Stimulated activated effector memory CD8-positive, alpha-beta T cell treated with anti-CD3 and anti-CD28 coated beads, Interleukin-12 subunit alpha, Interleukin-12 subunit beta, amount 100 ng/mL, for 72 hours (primary cell): ENCODE results near the gene LMF1.
A peak's percentile ranks its signal among the peaks of the same experiment; 100 is the strongest.

Experiments
- ATAC-seq: fragments of 150-1000 bp; cut with Tn5 transposase; 2 replicates; pipeline ENCODE4 v1.10.0; 2021
- DNase-seq, 2 donors: peaks; one replicate each; pipeline ENCODE4 v3.0.0; 2021 to 2022; ENCODE audit warnings: low spot score in 2 of 2
- H3K27ac Mint-ChIP-seq: one replicate; pipeline ENCODE4 v1.8.0; 2022; ENCODE audit warnings: mild to moderate bottlenecking, mixed read lengths
- H3K36me3 Mint-ChIP-seq: one replicate; pipeline ENCODE4 v1.8.0; 2022; ENCODE audit warnings: mild to moderate bottlenecking, mixed read lengths
- H3K4me1 Mint-ChIP-seq: one replicate; pipeline ENCODE4 v1.8.0; 2022; ENCODE audit warnings: mixed read lengths
- H3K4me3 Mint-ChIP-seq: one replicate; pipeline ENCODE4 v1.8.0; 2022; ENCODE audit warnings: mild to moderate bottlenecking, mixed read lengths
- H3K9me3 Mint-ChIP-seq: one replicate; pipeline ENCODE4 v1.8.0; 2022; ENCODE audit warnings: mixed read lengths

LMF1 gene

DNA sequence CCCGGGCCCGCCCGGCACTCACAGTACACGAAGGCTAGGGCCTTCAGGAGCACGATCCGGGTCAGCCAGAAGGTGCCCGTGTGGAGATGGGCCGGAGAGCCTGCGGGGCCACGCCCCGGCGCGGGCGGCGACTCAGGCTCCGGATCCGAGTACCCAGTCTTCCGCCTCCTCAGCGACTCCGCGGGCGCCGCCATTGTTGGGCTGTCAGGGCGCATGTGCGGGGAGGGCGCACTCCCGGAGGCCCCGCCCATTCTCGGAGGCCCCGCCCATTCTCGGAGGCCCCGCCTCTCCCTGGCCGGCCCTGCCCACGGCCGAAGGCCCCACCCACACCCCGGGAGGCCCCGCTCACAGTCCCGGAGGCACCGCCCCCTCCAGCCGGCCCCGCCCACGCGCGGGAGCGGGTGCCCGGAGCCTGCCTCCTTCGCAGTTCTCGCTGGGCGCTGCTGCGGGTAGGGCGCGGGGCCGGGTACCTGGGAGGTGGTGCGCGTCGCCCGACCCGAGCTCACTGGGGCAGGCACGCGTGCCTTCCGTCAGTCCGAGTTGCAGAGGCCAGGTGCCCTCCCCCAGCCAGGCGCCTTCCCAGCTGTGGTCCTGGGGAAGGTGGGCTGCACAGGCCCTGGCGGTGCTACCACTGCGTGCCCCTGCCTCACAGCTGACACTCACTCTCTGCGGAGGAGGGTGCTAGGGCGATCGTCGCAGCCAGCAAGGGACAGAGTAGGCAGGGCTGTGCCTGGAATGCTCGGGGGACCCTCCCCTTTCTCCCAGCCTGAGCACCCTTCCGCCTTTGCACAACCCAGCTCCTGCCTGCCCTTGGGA lies at the start of gene LMF1:
Gene LMF1, minus strand, starts transcription at position 219 of the 816 bp plus-strand sequence. Its CDS starts 4 bp downstream, at position 215.
- H3K4me1 Mint-ChIP-seq, result peaks cover 6% of the 10 kb centered on the region
- peak; percentile 95 to 99 for DNase-seq
- H3K4me3 Mint-ChIP-seq, result peak within 1 kb of the TSS; percentile 65
- no peaks in the 10 kb centered on the region for H3K9me3 Mint-ChIP-seq
- peak within 1 kb of the TSS; percentile 43 for H3K27ac Mint-ChIP-seq
- peak; percentile 89 for ATAC-seq
- peaks cover 13% of the 10 kb centered on the region for H3K36me3 Mint-ChIP-seq

DNA sequence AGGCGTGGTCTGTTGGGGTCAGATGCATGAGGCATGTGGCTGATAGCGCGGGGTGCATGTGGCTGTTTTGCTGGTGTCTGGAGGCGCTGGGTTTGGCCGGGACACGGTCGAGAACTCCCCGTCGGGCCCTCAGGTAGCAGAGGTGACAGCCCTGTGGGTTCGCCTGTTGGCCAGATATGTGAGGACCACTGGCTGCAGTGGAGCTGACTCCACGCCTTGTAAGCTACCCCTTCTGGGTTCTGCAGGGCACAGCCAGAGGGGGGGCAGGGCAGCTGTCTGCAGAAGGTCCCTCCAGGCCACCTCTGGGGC lies 49.3 kb upstream of the LMF1 start:
- ATAC-seq, result no peak
- DNase-seq, result no peak
- Mint-ChIP-seq H3K4me3 (no peak overlapping the region), H3K4me1 (no peaks in the 10 kb centered on the region), H3K27ac (no peak overlapping the region), H3K9me3 (no peaks in the 10 kb centered on the region), H3K36me3 (no peaks in the 10 kb centered on the region)

DNA sequence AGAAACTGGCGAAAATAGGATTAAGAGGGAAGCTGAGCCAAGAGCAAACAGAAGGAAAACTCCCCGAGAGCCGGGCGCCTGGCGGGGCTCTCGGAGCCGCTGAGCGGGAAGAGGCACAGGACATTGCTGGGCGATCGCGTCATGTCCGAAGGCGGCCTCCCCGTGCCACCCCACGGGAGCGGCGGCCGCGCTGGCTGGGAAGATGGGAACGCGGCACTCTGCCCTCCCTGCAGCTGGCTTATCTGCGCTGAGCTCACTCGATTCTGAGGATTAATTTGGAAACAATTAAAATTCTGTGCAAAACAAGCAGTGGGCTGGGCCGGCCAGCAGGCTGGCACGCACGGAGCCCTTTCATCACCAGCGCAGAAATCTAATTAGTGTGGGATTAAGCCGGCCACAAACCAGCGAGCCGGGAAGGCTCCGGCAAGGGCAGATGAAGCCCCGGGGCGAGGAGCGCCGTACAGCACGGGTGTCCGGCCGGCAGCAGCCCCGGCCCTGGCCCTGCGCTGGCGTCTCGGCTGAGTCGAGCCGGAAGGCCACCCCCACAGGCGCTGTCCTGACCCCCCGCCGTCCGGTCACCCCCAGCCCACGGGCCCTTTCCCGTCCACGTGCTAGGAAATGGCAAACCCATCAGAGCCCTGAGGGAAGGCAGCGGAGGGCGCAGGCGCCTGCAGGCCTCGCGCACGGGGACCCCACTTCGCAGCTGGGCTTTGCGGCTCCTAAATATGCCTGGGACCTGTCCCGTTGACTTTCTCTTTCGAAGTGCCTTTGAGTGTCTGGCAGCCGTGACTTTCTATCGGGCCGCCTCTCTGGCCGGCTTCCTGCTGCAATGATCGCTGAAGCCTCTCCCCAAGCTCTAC lies 48.7 kb upstream of the LMF1 start:
- ATAC-seq (no peak), DNase-seq (no peak)
- no peaks in the 10 kb centered on the region for H3K9me3 Mint-ChIP-seq
- no peak overlapping the region for H3K4me3 Mint-ChIP-seq
- H3K27ac Mint-ChIP-seq, result no peak overlapping the region
- no peaks in the 10 kb centered on the region for H3K36me3 Mint-ChIP-seq
- H3K4me1 Mint-ChIP-seq, result no peaks in the 10 kb centered on the region

DNA sequence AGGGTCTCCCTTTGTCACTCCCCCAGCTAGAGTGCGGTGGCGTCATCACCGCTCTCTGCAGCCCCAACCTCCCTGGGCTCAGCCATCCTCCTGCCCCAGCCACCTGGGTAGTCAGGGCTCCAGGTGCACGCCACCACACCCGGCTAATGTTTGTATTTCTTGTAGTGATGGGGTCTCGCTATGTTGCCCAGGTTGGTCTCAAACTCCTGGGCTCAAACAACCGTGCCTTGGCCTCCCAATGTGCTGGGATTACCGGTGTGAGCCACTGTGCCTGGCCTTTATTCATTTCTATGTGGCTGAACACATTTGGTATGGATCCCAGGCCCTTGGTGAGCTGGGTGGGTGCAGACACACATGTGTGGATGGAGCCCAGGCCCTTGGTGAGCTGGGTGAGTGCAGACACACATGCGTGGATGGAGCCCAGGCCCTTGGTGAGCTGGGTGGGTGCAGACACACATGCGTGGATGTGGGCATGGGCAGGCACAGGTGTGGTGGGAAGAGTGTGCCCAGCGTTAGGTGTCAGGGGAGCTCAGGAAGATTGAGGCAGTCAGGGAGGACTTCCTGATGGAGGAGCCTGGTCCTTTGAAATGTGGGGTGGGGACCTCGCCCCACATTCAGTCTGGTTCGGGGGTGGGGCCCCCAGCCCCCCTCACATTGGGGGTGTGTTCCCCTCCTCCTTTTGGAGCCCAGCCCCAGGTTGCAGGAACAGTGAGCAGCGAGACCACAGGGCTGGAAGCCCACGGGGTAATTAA lies 47.8 kb upstream of the LMF1 start:
- Mint-ChIP-seq H3K9me3 (no peaks in the 10 kb centered on the region), H3K27ac (no peak overlapping the region), H3K4me1 (no peaks in the 10 kb centered on the region), H3K36me3 (no peaks in the 10 kb centered on the region), H3K4me3 (no peak overlapping the region)
- DNase-seq, result no peak
- ATAC-seq, result no peak

DNA sequence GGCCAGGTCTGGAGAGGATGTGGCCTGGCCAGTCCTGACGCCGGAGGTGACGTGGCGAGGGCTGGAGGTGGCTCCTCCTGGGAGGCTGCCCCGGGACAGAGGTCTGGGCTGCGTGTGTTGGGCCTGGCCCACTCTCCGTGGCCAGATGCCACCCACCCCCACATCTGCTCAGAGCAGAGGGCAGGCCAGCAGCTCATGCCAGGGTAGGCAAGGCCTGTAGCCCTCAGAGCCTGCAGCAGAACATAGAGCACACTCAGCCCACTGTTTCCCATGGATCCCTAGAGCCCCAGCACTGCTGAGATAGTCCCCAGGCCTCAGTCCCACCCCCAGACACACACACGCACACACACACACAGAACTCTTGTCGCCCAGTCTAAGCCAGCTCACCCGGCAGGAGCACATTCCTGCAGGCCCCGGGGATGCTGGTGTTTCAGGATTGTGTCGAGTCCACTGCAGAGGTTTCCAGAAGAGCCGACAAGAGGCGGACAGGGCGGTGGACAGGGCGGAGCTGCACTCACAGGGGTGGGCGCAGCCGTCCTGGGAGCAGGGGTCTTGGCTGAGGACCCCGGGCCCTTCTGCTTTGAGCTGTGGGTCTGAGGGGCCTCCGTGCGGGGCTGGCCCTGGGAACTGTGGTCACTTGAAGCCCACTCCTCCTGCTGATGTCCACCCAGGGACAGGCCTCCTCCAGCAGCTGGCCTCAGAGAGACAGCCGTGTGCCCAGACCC lies 44.1 kb upstream of the LMF1 start:
- Mint-ChIP-seq H3K4me1 (no peaks in the 10 kb centered on the region), H3K36me3 (no peaks in the 10 kb centered on the region), H3K4me3 (no peak overlapping the region), H3K9me3 (no peaks in the 10 kb centered on the region), H3K27ac (no peak overlapping the region)
- ATAC-seq (no peak), DNase-seq (no peak)

DNA sequence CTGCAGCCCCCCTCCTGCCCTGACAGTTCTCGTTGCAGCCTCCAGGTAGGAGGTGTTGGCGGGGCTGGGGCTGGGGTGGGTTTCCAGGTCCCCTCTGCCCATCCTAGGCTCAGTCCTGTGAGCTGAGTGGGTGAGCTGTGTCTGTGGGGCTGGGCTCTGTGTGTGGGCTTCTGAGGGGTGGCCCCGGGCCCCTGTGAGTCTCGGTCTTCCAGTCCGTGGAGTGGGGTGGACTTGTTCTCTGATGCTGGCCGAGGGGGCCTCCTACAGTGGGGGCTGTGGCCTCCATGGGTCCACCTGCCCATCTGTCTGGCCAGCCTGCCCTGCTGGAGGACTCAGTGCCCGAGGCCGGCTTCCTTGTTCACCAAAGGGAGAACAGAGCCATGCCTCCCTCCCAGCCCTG lies 43.4 kb upstream of the LMF1 start:
- no peaks in the 10 kb centered on the region for H3K36me3 Mint-ChIP-seq
- no peaks in the 10 kb centered on the region for H3K9me3 Mint-ChIP-seq
- no peak overlapping the region for H3K4me3 Mint-ChIP-seq
- DNase-seq (no peak), ATAC-seq (no peak)
- H3K27ac Mint-ChIP-seq, result no peak overlapping the region
- no peaks in the 10 kb centered on the region for H3K4me1 Mint-ChIP-seq

DNA sequence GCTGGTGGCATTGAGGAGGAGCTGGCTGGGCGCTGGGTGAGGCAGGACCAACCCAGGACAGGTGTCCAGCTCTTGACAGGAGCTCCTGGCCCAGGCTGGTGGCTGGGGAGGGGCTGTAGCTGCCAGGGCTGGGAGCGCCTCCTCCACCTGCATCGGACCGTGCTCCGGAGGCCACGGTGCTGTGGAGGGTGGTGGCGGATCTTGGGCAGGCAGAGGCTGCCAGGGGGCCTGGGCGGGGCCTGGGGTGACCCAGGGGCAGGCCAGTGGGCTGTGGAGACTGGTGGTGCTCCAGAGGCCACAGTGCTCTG lies 42.8 kb upstream of the LMF1 start:
- Mint-ChIP-seq H3K4me1 (no peaks in the 10 kb centered on the region), H3K27ac (no peak overlapping the region), H3K4me3 (no peak overlapping the region), H3K36me3 (no peaks in the 10 kb centered on the region), H3K9me3 (no peaks in the 10 kb centered on the region)
- ATAC-seq, result no peak
- no peak for DNase-seq

DNA sequence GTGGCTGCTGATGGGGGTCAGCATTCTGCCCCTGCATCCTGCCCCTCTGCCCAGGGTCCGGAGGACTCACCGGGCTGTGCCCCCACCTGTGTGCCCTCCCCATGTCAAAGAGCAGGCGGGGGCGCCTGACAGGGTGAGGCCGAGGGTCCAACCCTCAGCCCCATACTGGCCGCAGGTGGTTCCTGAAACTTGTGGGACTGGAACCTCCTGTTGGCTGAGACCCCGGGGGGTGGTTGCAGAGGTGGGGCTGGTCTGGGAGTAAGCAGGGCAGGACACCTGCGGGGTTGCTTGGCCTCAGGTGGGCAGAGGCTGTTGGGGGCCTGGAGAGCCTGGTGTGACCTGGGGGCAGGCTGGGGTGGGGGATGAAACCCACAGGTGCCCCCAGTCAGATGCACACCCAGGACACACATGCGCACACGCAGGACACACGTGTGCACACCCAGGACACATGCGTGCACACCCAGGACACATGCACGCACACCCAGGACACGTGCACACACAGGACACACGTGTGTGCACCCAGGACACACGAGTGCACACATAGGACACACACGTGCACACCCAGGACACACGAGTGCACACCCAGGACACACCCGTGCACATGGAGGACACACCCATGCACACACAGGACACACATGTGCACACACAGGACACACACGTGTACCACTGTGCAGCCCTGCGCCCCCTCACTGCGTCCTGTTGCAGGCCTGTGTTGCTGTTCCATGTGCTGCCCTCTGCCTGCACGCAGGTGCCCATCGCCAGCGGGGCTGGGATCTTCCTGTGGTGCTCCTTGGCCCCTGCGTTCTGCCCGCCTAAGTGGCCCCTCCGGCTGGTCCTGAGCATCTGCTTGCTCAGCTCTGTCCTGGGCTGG lies 42.2 kb upstream of the LMF1 start:
- no peak overlapping the region for H3K27ac Mint-ChIP-seq
- DNase-seq (no peak), ATAC-seq (no peak)
- no peaks in the 10 kb centered on the region for H3K36me3 Mint-ChIP-seq
- H3K4me3 Mint-ChIP-seq, result no peak overlapping the region
- H3K9me3 Mint-ChIP-seq, result no peaks in the 10 kb centered on the region
- H3K4me1 Mint-ChIP-seq, result no peaks in the 10 kb centered on the region

DNA sequence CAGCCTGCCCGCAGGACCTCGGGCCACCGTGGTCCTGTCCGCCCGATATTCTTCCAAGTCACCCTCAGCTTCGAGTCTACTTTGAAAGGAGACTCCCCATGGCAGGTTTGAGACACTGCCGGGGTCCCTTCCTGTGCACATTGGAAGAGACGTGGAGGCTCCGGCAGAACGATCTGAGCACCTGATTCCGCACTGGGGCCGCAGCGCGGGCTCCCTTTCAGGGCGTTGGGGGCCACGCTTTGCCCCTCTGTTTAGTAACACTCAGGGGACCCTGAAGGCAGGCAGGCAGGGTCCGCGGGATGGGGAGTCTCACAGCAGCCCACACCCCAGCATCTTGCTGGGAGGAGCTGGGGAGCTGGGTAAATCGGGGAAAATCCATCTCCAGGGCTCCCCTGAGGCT lies 41.4 kb upstream of the LMF1 start:
- no peak for ATAC-seq
- Mint-ChIP-seq H3K36me3 (no peaks in the 10 kb centered on the region), H3K27ac (no peak overlapping the region), H3K9me3 (no peaks in the 10 kb centered on the region), H3K4me1 (no peaks in the 10 kb centered on the region), H3K4me3 (no peak overlapping the region)
- DNase-seq, result no peak

DNA sequence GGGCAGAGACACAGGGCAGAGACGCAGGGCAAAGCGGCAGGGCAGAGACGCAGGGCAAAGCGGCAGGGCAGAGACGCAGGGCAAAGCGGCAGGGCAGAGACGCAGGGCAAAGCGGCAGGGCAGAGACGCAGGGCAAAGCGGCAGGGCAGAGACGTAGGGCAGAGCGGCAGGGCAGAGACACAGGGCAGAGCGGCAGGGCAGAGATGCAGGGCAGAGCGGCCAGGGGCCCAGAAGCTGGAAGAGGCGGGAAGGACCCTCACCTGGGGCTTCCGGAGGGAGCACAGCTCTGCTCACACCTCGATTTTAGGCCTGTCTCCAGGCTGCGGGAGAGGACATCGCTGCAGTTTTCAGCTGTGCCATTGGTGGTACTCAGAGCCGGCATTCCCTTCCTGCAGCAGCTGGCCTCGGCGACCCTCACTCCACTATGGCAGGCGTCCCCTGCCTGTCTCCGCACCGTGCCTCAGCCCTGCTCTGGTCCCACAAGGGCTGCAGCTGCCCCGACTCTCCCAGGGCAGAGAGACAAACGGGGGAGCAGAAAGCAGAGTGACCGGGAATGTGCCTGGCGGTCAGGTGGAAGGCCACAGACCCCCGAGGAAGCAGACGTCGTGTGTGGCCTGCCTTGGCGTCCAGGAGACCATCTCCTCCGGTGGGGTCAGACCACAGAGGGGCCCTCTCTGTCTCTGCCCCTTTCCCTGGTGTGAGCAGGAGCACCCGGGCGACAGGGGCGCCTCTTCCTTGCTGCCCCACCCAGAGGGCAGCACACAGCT lies 40.7 kb upstream of the LMF1 start:
- no peak overlapping the region for H3K4me3 Mint-ChIP-seq
- no peaks in the 10 kb centered on the region for H3K36me3 Mint-ChIP-seq
- H3K27ac Mint-ChIP-seq, result no peak overlapping the region
- H3K4me1 Mint-ChIP-seq, result no peaks in the 10 kb centered on the region
- ATAC-seq (no peak), DNase-seq (no peak)
- H3K9me3 Mint-ChIP-seq, result no peaks in the 10 kb centered on the region

DNA sequence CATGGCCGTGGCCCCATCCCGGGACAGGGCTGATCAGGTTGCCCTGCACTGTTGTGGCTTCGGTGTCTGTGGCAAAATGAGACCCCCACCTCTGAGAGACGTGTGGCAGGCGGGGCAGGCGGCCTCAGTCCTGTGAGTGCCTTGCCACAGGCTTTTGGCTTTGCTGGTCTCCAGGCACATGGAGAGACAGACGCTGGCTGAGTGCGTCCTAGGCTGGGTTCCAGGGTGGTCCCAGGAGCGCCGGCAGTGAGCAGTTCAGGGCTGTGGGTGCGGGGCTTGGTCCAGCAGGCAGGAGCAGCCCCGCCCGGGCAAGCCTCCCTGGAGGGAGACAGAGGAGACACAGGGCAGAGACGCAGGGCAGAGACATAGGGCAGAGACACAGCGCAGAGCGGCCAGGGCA lies 40.0 kb upstream of the LMF1 start:
- no peak overlapping the region for H3K27ac Mint-ChIP-seq
- ATAC-seq, result no peak
- DNase-seq, result no peak
- peaks cover 6% of the 10 kb centered on the region for H3K4me1 Mint-ChIP-seq
- no peaks in the 10 kb centered on the region for H3K9me3 Mint-ChIP-seq
- no peak overlapping the region for H3K4me3 Mint-ChIP-seq
- no peaks in the 10 kb centered on the region for H3K36me3 Mint-ChIP-seq

DNA sequence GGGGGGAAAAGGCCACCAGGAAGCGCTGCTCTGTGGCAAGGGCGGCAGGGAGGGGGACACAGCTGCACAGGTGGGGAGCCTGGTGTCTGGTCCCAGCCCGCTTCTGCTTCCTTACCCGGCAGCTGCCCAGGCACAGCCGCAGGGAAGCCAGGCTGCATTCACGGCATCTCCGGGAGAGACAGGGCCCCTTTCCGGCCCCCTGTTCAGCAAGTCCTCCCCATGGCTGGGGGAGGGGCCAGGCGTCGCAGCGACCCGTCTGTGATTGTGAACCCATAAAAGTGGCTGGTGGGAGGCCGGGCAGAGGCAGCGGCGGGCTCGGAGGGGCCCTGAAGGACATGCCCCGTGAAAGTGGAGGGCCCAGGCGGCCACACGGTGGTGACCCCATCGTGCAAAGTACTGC lies 39.5 kb upstream of the LMF1 start:
- Mint-ChIP-seq H3K9me3 (no peaks in the 10 kb centered on the region), H3K36me3 (no peaks in the 10 kb centered on the region), H3K4me1 (peaks cover 6% of the 10 kb centered on the region), H3K27ac (no peak overlapping the region), H3K4me3 (no peak overlapping the region)
- ATAC-seq (no peak), DNase-seq (no peak)

DNA sequence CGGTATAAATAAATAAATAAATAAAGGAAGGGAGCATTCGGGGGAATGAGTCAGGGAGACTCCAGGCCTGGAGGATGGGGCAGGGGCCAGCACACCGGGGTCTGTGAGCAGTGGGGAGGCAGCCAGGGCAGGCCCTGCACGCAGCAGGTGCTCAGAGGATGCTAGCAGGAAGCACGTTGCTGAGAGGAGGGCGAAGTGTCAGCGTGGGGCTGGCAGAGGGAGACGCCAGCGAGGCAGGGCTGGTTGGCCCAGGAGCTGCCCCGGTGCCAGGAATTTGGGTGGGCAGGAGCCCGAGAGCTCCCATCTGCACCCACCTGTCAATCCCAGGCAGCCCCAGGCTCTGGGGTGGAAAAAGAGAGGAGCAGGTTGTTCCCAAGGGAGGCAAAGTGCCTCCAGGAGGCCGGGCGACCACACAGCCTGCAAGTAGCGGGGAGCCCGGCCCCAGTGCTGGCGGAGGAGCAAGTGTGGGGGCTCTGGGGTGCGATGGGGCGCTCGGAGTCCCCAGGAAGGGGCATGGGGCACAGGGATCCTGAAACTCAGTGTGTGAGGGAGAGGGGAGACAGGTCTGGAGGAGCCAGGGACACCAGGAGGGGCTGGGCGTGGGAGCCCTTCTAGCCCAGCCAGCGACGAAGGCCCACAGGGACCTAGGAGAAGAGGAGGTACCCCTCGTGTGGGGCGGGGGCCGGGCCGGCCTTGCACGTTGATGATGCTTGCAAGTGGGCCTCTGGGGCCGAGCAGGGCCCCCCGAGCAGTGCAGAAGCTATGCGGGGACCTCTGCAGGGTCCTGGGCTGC lies 38.8 kb upstream of the LMF1 start:
- H3K36me3 Mint-ChIP-seq, result no peaks in the 10 kb centered on the region
- DNase-seq (no peak), ATAC-seq (no peak)
- no peaks in the 10 kb centered on the region for H3K9me3 Mint-ChIP-seq
- H3K27ac Mint-ChIP-seq, result peak overlapping the region; percentile 48
- H3K4me1 Mint-ChIP-seq, result peaks cover 7% of the 10 kb centered on the region
- H3K4me3 Mint-ChIP-seq, result no peak overlapping the region
